Measurements from ENCODE around the gene LASP1NB.
A peak's percentile ranks its signal among the peaks of the same experiment; 100 is the strongest.

Gene LASP1NB

GRCh38 chr17:38905375-38905774, 20.0 kb upstream of the LASP1NB start:
- no peak overlapping the region for H3K4me3 ChIP-seq (ENCODE audit: low read depth, low read length)
- no peaks in the 10 kb centered on the region for H3K27me3 ChIP-seq (ENCODE audit: control insufficient read depth, insufficient read depth, low read length)
- TF ChIP-seq, protein P1, sequence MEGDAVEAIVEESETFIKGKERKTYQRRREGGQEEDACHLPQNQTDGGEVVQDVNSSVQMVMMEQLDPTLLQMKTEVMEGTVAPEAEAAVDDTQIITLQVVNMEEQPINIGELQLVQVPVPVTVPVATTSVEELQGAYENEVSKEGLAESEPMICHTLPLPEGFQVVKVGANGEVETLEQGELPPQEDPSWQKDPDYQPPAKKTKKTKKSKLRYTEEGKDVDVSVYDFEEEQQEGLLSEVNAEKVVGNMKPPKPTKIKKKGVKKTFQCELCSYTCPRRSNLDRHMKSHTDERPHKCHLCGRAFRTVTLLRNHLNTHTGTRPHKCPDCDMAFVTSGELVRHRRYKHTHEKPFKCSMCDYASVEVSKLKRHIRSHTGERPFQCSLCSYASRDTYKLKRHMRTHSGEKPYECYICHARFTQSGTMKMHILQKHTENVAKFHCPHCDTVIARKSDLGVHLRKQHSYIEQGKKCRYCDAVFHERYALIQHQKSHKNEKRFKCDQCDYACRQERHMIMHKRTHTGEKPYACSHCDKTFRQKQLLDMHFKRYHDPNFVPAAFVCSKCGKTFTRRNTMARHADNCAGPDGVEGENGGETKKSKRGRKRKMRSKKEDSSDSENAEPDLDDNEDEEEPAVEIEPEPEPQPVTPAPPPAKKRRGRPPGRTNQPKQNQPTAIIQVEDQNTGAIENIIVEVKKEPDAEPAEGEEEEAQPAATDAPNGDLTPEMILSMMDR (IDR thresholded peaks at IDR 0.05): no peak
- H3K4me2 ChIP-seq (ENCODE audit: low read length): no peak overlapping the region
- H2AFZ ChIP-seq: no peak overlapping the region
- H3K36me3 ChIP-seq (ENCODE audit: control insufficient read depth, insufficient read depth, low read length): no peaks in the 10 kb centered on the region
- peaks cover 25% of the 10 kb centered on the region for H3K79me2 ChIP-seq
- no peak overlapping the region for H3K9ac ChIP-seq
- no peak overlapping the region for H3K27ac ChIP-seq
- H3K9me3 ChIP-seq (ENCODE audit: control insufficient read depth, low read length): no peaks in the 10 kb centered on the region
- peaks cover 11% of the 10 kb centered on the region for H3K4me1 ChIP-seq

DNA sequence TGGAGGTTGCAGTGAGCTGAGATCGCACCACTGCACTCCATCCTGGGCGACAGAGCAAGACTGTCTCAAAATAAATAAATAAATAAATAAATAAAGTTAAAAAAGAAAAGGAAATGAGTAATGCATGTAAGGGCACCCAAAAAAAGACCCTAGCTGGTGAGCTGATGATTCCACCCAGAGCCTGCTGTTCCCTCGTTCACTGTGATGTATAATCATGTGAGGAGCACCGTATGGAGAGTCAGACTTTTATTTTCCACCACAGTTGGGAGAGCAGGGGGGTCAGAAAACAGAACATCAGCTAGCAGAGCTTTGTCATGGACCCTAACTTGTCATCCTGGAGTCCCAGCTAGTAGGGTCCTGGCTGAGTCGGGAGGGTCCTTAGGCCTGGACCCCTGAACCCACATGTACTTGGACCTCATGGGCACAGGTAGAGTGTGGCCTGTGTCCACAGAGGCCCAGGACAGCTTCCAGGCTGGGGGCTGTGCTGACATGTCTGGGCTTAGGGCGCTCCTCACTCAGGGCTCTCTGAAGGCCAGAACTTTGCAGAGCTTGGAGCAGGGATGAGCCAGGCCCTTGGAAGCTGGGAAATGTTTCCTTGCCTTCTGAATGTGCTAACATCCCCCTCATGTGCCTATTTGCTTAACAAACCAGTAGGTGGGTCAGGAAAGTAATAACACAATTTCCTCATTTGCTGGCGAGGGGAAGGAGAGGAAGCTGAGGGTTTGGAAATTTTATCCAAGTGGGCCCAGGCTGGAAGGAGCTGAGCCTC, 18.8 kb upstream of the LASP1NB start:
- Histone ChIP-seq H2AFZ (no peak overlapping the region), H3K79me2 (peaks cover 27% of the 10 kb centered on the region), H3K4me2 (ENCODE audit: low read length) (no peak overlapping the region), H3K36me3 (ENCODE audit: control insufficient read depth, insufficient read depth, low read length) (no peaks in the 10 kb centered on the region), H3K27me3 (ENCODE audit: control insufficient read depth, insufficient read depth, low read length) (no peaks in the 10 kb centered on the region), H3K9me3 (ENCODE audit: control insufficient read depth, low read length) (no peaks in the 10 kb centered on the region), H3K27ac (no peak overlapping the region), H3K9ac (no peak overlapping the region), H3K4me3 (ENCODE audit: low read depth, low read length) (no peak overlapping the region), H3K4me1 (no peaks in the 10 kb centered on the region)
- TF ChIP-seq, protein P1 (IDR thresholded peaks at IDR 0.05): no peak

DNA sequence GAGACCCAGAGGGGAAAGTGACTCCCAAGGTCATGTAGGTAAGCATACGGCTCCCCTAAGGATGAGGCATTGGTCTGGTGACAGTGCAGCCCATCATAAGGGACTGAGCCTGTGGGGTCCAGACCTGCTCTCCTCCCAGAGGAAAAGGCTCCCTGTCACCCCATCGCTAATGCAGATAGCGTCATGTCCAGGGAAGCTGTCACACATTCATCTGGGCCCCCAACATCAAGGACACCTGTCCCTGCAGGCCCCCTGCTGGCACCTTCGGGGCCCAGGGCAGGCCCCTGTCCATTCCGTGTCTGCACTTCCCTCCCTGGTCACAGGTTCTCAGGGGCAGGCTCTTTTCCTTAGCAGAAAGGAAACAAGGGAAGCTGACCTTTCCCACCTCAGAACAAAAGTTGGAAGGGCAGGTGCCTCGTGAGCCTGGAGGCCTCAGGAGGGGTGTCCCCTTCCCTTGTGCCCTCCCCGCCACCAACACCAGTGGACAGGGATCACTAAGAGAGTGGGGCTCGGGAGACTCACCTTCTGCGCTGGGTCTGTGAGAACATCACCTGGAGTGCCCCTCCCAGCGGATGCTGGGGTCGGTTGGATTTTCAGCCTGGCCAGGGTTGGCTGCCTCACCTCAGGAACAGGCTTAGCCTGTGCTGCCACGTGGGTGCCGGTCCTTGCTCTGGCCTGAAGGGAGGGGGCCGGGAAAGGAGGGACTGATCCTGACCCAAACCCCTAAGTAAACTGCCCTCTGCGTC, 17.3 kb upstream of the LASP1NB start:
- Histone ChIP-seq H3K4me1 (no peaks in the 10 kb centered on the region), H3K9me3 (ENCODE audit: control insufficient read depth, low read length) (no peaks in the 10 kb centered on the region), H3K9ac (no peak overlapping the region), H2AFZ (no peak overlapping the region), H3K27me3 (ENCODE audit: control insufficient read depth, insufficient read depth, low read length) (no peaks in the 10 kb centered on the region), H3K27ac (peak overlapping the region; percentile 42), H3K36me3 (ENCODE audit: control insufficient read depth, insufficient read depth, low read length) (no peaks in the 10 kb centered on the region), H3K4me2 (ENCODE audit: low read length) (no peak overlapping the region), H3K4me3 (ENCODE audit: low read depth, low read length) (no peak overlapping the region), H3K79me2 (peaks cover 18% of the 10 kb centered on the region)
- TF ChIP-seq, protein P1 (IDR thresholded peaks at IDR 0.05): no peak

GRCh38 chr17:38908676-38909181, 16.7 kb upstream of the LASP1NB start:
- TF ChIP-seq, protein P1 (IDR thresholded peaks at IDR 0.05): no peak

More at GRCh38 chr17:38908676-38909181, 16.7 kb upstream of the LASP1NB start:
- Histone ChIP-seq H3K4me2 (ENCODE audit: low read length) (no peak overlapping the region), H3K27ac (peak overlapping the region; percentile 42), H3K4me3 (ENCODE audit: low read depth, low read length) (no peak overlapping the region), H2AFZ (no peak overlapping the region), H3K4me1 (no peaks in the 10 kb centered on the region), H3K36me3 (ENCODE audit: control insufficient read depth, insufficient read depth, low read length) (no peaks in the 10 kb centered on the region), H3K9me3 (ENCODE audit: control insufficient read depth, low read length) (no peaks in the 10 kb centered on the region), H3K79me2 (peaks cover 13% of the 10 kb centered on the region), H3K9ac (no peak overlapping the region), H3K27me3 (ENCODE audit: control insufficient read depth, insufficient read depth, low read length) (no peaks in the 10 kb centered on the region)
